GM10266 (cell line): Measurements from ENCODE around the gene MBD5.
"Not testable (repeated sequence)": the region's sequence is repeated elsewhere in the genome, so short reads cannot be mapped to it uniquely, and the experiment has no call there.

Source experiments
- DNase-seq: peaks from one replicate; pipeline ENCODE4 v3.0.0; 2012; ENCODE audit errors: extremely low spot score
- CTCF ChIP-seq: IDR thresholded peaks from 2 replicates; pipeline ENCODE4 v1.5.1; 2012; ENCODE audit warnings: mild to moderate bottlenecking, low read depth; ENCODE audit not compliant: control insufficient read depth, insufficient read depth; ENCODE audit errors: missing control alignments

The MBD5 gene

GRCh38 chr2:147996828-147997227 is 24.1 kb upstream of the MBD5 start:
- DNase-seq: no peak
- no peak for TF ChIP-seq CTCF

GRCh38 chr2:147998203-147998602 is 22.7 kb upstream of the MBD5 start:
- DNase-seq: no peak

GRCh38 chr2:147999126-147999525 is 21.8 kb upstream of the MBD5 start:
- DNase-seq: no peak
- no peak for TF ChIP-seq CTCF

More at GRCh38 chr2:147998203-147998602, 22.7 kb upstream of the MBD5 start:
- TF ChIP-seq CTCF: no peak

GRCh38 chr2:148000095-148000494 is 20.8 kb upstream of the MBD5 start:
- DNase-seq: no peak
- no peak for TF ChIP-seq CTCF

- not testable (repeated sequence) for DNase-seq
These were observed 18.5 kb upstream of the MBD5 start for GRCh38 chr2:148002420-148002819.

GRCh38 chr2:148006249-148007007 is 14.5 kb upstream of the MBD5 start:
- no peak for TF ChIP-seq CTCF
- no peak for DNase-seq

- no peak for TF ChIP-seq CTCF
- DNase-seq: no peak
These were observed 13.5 kb upstream of the MBD5 start for GRCh38 chr2:148007219-148007900.

GRCh38 chr2:148008411-148008810 is 12.5 kb upstream of the MBD5 start:
- not testable (repeated sequence) for DNase-seq
